Activated CD4-positive, alpha-beta T cell treated with anti-CD3 and anti-CD28 coated beads, Interleukin-2, amount 10 ng/mL, durations not matched to agents 7 days and 5 days (primary cell): ENCODE results near the gene REELD1. TPM values are rescaled to one million over a fixed set of nuclear protein-coding genes. Genes with fewer than 3 reads are reported as not detected.

Experiments
- total RNA-seq, 2 experiments: library from RNA; stranded (reverse); gene quantifications; one replicate each; pipeline ENCODE4 v1.2.3, GENCODE V29; 2021

The REELD1 gene
- total RNA-seq, 2 experiments from 2014 or later = 0.08 to 0.20 TPM

Other genes with a start within 250 kb of the REELD1 start
- gene LSM6, start 38.8 kb upstream of the REELD1 start, total RNA-seq = 10 to 100 TPM; 52.2 TPM